GM18907 (cell line): Measurements from ENCODE around the gene FCHSD2.
"Not testable (repeated sequence)": the region's sequence is repeated elsewhere in the genome, so short reads cannot be mapped to it uniquely, and the experiment has no call there.

Experiments
- ATAC-seq: cut with Tn5 transposase; IDR thresholded peaks from one replicate; pipeline ENCODE4 v1.9.1; 2021; ENCODE audit warnings: mild to moderate bottlenecking, moderate library complexity; ENCODE audit not compliant: unreplicated experiment

The FCHSD2 gene

DNA sequence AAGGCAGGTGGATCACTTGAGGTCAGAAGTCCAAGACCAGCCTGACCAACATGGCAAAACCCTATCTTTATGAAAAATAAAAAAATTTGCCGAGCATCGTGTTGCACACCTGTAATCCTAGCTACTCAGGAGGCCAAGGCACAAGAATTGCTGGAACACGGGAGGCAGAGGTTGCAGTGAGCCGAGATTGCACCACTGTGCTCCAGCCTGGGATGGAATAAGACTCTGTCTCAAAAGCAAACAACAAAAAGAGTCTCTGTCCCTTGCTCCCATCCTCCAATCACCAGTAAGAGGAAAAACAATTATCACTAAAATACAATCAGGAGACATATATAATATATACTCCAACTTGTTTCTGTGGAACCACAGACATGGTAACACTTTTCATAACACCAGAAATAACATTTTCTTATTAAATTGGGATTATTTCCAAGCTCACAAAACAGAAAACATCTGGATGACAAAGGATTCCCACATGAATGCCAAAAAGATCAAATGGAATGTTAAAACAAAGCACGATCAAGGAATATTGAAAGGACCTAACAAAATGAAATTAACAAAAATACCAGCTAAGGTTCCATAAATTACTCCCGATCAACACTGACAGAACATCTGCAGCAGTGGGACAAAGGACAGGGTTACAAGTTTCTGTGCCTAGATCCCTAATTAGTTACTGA lies 15.2 kb downstream of the FCHSD2 start:
- no peak for ATAC-seq

DNA sequence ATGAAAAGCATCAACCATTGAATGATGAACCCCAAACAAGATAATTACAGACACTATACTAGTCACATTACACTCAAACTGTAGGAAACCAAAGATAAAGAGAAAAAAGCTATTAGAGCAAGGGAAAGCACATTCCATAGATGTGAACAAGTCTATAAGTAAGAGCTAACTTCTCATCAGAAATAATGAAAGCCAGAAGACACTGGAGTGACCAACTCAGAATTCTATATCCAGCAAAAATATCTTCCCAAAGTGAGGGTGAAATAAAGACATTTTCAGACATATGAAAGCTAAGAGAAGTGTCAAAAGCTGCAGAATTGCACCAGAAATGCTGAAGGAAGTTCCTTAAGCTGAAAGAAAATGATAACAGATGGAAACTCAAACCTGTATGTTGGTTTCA lies 17.3 kb downstream of the FCHSD2 start:
- ATAC-seq: no peak

DNA sequence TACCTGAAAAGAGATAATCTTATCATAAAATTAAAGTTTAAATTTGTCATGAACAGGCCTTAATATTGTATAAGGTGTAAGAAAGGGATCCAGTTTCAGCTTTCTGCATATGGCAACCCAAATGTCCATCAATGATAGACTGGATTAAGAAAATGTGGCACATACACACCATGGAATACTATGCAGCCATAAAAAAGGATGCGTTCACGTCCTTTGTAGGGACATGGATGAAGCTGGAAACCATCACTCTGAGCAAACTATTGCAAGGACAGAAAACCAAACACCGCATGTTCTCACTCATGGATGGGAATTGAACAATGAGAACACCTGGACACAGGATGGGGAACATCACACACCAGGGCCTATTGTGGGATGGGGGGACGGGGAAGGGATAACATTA lies 18.2 kb downstream of the FCHSD2 start:
- ATAC-seq: not testable (repeated sequence)

DNA sequence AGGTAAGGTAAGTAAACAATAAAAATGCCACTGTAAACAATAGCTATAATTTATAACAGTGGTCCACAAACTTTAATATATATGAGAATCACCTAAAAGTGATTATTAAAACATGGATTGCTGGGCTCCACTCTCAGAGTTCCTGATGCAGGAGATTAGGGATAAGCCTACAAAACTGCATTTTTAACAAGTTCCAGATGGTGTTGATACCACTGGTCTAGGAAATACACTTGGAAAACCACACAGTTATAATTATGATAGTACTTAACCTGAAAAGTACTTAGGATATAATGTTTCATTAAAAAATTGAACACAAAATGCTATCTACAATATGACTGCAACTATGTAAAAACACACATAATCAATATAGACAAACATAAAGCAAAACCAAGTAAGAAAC lies 20.4 kb downstream of the FCHSD2 start:
- no peak for ATAC-seq

DNA sequence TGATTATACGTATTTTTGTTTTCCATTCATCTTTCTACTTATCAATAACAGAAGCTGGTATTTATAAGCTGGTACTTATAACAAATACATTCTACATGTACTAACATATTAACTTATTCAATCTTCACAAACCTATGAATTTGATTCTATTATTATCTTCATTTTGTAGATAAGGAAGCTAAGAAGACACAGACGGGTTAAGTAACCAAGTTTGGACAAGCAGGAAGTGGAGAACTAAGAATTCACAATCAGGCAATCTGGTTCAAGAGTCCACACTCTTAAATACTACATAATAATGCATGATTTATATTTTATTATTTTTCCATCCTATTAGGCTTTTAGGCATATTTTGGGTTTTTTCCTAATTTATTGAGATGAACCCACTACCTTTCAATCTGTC lies 25.0 kb downstream of the FCHSD2 start:
- no peak for ATAC-seq

DNA sequence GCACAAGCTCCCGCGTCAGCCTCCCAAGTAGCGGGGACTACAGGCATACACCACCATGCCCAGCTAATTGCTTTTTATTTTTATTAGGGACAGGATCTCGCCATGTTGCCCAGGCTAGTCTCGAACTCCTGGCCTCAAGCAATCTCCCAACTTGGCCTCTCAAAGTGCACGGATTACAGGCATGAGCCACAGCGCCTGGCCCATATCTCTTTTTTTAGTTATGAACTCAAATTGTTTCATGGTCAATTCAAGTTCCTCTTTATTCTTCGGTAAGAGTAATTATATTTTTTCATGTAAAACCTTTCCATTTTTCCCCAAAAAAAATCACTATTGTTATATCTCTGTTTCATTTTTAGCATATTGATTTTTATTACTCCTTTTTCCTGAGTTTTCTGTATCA lies 25.5 kb downstream of the FCHSD2 start:
- no peak for ATAC-seq

DNA sequence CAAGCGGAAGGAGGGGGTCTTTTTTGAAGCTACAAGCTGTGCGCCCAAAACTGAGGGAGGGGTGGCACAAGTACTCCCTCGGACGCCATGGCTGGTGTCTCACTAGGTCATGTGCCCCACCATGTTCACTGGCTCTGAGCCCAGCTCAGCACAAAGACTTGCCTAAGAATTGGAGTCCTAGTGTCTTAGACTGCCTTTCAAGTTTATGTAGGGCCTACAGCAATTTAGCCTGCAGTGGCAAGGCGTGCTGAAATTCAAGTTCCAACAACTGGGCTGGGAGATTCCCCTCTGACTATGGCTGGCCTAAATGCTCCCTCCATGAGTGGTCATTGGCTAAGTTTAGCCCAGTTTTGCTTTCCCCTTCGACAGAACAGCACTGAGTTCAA lies 27.3 kb downstream of the FCHSD2 start:
- no peak for ATAC-seq

DNA sequence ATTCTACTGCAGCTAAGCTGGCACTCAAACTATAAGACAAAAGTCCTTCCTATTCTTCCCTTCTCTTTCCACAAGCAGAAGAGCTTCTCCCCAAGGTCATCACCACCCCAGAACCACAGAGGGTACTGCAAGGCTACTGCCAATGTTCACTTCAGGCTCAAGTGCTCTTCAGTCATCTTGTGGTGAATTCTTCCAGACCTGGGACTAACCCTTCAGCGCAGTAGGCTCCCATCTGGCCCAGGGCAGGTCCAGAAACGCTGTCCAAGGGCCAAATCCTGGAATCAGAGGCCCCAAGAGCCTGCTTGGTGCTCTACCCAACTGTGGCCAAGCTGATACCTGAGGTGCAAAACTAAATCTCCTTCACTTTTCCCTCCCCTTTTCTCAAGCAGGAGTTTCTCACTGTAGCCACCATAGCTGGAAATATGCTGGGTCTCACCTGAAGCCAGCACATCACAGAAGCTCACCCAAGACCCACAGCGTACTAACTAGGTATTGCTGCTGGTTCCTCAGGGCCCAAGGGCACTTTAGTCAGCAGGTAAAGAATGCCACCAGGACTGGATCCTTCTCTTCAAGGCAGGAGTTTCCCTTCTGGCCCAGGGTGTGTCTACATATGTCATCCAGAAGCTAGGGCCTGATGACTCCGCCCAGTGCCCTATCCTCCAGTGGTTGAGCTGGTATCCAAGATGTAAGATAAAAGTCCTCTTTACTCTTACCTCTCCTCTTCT lies 27.8 kb downstream of the FCHSD2 start:
- no peak for ATAC-seq

DNA sequence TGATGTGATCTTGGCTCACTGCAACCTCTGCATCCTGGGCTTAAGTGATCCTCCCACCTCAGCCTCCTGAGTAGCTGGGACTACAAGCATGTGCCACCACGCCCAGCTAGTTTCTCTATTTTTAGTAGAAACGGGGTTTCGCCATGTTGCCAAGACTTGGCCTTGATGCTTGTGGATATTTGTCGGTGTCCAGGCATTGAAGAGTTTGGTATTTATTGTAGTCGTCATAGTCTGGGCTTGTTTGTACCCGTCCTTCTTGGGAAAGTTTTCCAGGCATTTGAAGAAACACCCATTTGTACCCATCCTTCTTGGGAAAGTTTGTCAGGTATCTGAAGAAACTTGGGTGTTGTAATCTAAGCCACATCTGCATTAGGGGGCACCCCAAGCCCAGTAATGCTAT lies 28.7 kb downstream of the FCHSD2 start:
- no peak for ATAC-seq

DNA sequence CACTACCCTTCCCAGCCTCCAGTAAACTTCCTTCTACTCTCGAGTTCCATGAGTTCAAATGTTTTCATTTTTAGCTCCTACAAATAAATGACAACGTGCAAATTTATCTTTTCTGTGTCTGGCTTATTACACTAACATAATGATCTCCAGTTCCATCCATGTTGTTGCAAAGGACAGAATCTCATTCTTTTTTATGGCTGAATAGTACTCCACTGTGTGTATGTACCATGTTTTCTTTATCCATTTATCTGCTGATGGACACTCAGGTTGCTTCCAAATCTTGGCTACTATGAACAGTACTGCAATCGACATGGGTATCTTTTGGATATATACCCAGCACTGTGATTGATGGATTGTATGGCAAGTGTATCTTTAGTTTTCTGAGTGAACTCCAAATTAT lies 34.5 kb downstream of the FCHSD2 start:
- no peak for ATAC-seq

DNA sequence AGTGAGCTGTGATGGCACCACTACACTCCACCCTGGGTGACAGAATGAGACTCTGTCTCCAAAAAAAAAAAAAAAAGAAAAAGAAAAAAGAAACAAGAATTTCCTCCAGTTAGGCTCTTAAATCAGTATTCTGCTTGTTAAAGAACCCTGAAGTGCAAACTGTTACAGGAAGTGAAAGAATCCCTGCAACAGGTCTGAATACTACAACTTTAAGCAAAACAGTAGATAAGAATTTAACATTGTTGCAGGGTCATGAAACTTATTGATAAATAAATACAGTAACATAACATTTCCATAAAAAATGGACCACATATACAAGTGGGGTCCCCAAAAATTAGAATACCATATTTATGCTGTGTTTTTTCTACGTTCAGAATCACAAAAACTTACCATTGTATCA lies 35.8 kb downstream of the FCHSD2 start:
- no peak for ATAC-seq

DNA sequence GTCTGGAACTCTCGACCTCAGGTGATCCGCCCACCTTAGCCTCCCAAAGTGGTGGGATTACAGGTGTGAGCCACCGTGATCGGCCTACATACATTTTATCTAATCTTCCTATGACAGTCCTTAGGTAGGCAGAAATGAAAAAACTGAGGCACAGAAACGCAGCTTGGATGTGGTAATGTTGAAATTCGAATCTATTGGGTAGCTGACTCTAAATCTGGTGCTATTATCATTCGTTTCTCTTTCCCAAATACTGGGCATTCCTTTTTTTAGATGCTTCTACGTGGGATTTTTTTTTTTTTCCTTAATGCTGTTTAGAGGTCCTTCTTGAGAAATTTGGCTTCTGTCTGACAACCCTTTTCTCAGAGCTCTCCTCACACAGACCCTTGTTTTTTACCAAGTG lies 41.5 kb downstream of the FCHSD2 start:
- no peak for ATAC-seq

DNA sequence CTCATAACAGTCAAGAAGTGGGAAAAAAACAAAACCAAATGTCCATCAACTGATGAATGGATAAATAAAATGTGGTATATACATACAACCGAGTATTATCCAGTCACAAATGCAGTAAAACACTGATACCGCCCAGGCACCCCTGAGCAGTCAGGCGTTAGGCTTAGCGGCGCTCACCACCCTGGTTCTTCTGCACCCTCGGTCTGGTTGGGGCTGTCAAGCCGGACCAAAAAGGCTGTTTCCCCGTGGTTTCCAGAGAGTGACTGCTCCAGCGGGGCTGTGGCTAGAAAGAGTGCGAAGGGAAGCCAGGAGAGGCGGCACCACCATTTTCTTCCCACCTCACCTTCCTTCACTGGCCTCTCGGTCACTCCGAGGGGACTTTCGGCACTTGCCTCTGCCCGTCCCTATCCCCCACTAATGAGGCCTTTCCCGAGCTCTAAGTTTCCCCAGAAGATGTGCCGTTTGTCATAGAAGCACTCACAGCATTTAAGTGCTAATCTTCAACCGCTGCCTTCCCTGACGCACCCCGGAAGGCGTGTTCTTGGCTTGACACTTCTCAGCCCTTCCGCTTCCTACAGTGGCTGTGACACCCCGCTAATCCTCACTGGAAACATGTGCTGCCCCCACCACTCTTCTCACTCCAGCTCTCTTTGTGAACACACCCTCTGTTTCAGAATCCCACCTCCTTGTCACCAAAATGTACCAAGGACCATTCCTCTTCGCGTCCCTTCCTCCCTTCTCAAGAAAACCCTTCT lies 42.4 kb downstream of the FCHSD2 start:
- no peak for ATAC-seq

DNA sequence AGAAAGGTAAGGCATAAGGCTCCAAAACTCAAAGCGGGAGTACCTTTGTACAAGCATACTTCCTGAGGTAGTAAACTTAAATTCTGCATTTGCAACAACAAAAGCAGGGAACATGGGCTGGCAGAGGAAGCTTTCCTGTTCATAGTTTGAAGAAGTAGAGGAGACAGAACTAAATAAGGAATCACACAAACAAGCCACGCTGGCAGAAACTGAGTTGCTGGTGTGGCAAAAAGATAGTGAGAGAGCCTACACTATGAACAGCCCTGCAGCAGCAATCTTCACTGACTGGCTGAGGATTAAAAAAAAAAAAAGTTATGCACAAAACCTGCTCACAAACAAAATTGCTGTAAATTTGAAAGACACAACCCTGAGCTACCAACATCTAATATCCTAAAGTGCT lies 46.5 kb downstream of the FCHSD2 start:
- no peak for ATAC-seq

DNA sequence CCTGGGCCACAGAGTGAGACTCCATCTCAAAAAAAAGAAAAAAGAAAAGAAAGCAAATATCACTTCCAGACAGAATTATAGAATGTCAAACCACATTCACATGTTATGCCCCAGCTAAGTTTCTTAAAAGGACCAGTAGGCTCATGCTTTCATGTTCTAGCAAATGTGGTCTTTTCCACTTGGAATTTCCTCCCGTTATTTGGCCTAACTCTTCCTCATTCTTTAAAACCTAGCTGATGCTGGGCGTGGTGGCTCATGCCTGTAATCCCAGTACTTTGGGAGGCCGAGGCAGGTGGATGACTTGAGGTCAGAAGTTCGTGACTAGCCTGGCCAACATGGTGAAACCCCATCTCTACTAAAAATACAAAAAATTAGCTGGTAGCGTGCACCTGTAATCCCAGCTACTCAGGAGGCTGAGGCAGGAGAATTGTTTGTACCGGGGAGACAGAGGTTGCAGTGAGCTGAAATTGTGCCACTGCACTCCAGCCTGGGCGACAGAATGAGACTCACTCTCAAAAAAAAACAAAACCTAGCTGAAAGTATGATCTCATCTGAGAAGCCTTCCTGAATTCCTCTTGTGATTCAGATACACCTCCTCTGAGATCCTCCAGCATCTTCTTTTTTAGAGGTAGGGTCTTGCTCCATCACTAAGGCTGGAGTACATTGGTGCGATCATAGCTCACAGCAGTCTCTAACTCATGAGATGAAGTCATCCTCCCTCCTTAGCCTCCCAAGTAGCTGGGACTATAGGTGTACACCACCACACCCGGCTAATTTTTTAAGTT lies 50.4 kb downstream of the FCHSD2 start:
- ATAC-seq: no peak

DNA sequence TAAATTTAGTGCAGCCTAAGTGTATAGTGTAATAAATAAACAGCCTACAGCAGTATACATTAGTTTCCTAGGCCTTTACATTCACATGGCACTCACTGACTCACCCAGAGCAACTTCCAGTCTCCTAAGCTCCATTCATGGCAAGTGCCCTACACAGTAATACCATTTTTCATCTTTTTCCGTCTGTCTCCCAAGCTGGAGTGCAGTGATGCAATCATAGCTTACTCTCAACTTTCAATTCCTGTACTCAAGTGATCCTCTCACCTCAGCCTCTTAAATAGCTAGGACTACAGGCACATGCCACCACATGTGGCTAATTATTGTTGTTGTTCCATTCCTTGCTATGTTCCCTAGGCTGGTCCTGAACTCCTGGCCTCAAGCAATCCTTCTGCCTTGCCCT lies 54.4 kb downstream of the FCHSD2 start:
- ATAC-seq: no peak

DNA sequence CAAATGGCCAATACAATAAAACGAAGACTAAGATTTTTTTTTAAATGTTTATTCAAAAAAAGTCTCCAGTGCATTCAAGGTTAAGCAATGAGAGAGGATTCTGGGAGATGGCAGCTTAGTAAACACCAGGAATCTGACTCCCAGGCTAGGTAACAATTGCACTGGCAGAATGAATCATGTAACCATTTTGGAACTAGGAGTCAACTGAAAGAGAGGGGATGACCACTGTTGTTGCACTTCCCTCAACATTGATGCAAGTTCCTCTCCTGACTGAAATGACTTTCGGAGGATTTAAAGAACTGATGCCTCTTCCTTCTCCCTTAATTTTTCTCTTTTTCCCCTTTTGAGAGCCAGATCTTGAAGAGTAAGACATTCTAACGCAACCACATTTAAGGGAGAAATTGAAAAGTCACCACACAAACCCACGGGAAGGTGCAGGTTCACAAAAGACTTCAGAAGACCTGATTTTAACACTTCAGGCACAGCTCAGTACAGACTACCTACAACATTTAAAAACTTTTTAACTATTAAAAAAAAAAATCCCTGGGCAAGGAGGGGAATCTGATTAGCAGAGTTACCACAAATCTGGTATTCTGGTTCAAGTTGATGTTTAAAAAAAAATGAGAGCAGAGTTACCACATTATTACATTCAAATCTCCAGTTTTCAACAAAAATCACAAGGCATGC lies 56.8 kb downstream of the FCHSD2 start:
- ATAC-seq: no peak

DNA sequence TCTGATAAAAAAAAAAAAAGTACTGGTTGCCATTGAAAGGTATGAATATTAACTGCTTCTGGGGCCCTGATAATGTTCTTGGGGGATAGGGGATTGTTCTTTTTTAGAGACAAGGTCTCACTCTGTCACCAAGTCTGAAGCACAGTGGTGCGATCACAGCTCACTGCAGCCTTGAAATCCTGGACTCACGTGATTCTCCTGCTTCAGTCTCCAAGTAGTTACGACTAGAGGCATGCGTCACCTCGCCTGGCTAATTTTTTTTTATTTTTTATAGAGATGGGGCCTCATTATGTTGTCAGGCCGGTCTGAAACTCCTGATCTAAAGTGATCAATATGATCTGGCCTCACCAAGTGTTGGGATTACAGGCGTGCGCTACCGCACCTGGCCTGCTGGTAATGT lies 63.5 kb downstream of the FCHSD2 start:
- ATAC-seq: no peak

DNA sequence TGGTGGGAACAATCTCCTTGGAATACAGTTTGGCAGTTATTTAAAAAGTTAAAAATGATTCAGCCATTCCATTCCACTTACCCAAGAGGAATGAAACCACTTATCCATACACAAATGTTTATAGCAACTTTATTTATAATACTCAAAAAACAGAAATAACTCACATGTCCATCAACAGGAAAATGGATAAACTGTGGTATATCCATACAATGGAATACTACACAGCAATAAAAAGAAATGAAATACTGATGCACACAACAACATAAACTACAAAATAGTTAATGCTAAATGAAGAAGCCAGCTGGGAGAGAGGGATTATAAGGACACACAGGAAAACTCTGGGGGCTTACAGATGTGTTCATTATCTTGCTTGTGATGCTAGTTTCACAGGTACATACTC lies 64.7 kb downstream of the FCHSD2 start:
- no peak for ATAC-seq

DNA sequence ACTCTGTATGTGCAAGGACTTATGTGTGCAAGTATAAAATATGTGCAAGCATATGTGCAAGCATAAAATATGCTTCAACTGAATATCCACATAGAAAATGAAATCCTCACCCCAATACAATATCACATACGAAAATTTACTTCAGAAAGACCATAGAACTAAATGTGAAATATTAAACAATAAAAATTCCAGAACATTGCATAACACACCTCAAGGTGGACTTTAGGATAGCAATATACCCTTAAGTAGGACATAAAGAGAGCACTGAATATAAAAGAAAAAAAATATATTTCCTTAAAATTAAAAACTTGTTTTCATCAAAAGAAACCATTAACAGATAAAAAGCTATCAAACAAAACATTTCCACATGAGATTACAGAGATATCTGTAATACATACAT lies 67.8 kb downstream of the FCHSD2 start:
- ATAC-seq: no peak
